Activated T-cell treated with anti-CD3 and anti-CD28 coated beads, Interleukin-2, amount 50 U/mL, for 72 hours (primary cell): ENCODE data around the gene FDX2. TPM values are rescaled to one million over a fixed set of nuclear protein-coding genes. Genes with fewer than 3 reads are reported as not detected.
A peak's percentile ranks its signal among the peaks of the same experiment; 100 is the strongest.

Experiments
- ATAC-seq, 2 donors: fragments of 150-1000 bp; cut with Tn5 transposase; replicated peaks in 1 of 2; 2 replicates each; pipeline ENCODE4 v1.10.0; 2021; ENCODE audit warnings: moderate library complexity in 2 of 2, mild to moderate bottlenecking in 1 of 2
- DNase-seq, 2 donors: peaks; one replicate each; pipeline ENCODE4 v3.0.0; 2021 to 2022; ENCODE audit warnings: mixed read lengths in 1 of 2
- H3K27ac Mint-ChIP-seq: one replicate; pipeline ENCODE4 v1.8.0; 2022; ENCODE audit warnings: mild to moderate bottlenecking, moderate library complexity, mixed read lengths
- H3K27me3 Mint-ChIP-seq: one replicate; pipeline ENCODE4 v1.8.0; 2022; ENCODE audit warnings: low read depth, mixed read lengths
- H3K36me3 Mint-ChIP-seq, 2 donors: one replicate each; pipeline ENCODE4 v1.8.0; 2022; ENCODE audit warnings: mixed read lengths in 2 of 2, mild to moderate bottlenecking in 1 of 2; ENCODE audit not compliant: insufficient read depth in 2 of 2
- H3K4me1 Mint-ChIP-seq: one replicate; pipeline ENCODE4 v1.8.0; 2022; ENCODE audit warnings: low read depth, mixed read lengths
- H3K4me3 Mint-ChIP-seq, 2 donors: one replicate each; pipeline ENCODE4 v1.8.0; 2022; ENCODE audit warnings: mild to moderate bottlenecking in 2 of 2, mixed read lengths in 2 of 2, moderate library complexity in 2 of 2
- H3K9me3 Mint-ChIP-seq, 2 donors: one replicate each; pipeline ENCODE4 v1.8.0; 2022; ENCODE audit warnings: mixed read lengths in 2 of 2
- total RNA-seq, 2 donors: library from RNA; stranded (reverse); gene quantifications; one replicate each; pipeline ENCODE4 v1.2.3, GENCODE V29; 2022

The FDX2 gene
- total RNA-seq, 2 donors from 2014 or later, result 13.0 to 16.3 TPM

DNA sequence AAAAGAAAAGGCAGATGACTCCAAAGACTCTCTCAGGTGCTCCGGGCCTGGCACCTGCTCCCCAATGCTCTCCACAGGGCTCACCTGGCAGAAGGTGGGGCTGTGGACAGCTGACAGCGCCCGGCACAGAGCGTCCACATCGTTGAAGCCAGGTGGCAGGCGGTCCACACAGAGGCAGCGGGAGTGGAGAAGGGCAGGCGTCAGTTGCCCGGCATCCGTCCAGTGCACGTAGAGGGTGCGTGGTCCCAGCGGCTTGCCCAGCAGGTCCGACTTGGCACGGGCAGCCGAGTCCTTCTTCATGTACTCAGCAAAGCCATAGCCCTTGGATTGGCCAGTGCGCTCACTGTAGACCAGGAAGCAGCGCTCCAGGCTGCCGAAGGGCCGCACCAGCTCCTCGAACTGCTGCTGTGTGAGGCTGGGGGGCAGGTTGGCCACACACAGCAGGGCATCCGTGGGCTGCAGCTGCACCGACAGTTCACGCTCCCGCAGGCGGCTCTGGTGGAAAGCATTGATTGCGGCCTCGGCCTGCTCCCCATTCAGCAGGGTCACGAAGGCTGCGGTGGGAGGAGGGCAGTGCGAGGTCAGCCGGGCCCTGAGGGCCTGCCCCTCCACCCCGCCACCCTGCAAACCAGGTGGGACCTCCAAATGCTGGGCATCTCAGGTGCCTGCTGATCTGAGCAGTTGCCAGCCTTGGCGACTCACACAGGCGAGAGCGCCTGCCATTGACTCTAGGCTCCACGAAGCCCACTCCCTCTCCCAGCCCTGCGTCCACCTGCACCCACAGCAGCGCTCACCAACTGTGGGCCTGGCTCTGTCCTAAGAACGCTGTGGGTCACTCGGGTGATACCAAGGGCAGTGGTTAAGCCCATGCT lies 13.0 kb upstream of the FDX2 start:
- H3K27ac Mint-ChIP-seq, result no peak overlapping the region
- H3K4me3 Mint-ChIP-seq, result no peak overlapping the region
- no peaks in the 10 kb centered on the region for H3K27me3 Mint-ChIP-seq
- ATAC-seq (no peak), DNase-seq (no peak)
- peaks cover 23% of the 10 kb centered on the region for H3K4me1 Mint-ChIP-seq
- no peaks in the 10 kb centered on the region for H3K9me3 Mint-ChIP-seq
- peaks cover 4 to 9% of the 10 kb centered on the region in 2 donors for H3K36me3 Mint-ChIP-seq

GRCh38 chr19:10327793-10328192 lies 12.0 kb upstream of the FDX2 start:
- no peak for DNase-seq
- Mint-ChIP-seq H3K36me3 (peaks cover 2 to 5% of the 10 kb centered on the region in 2 donors), H3K27me3 (no peaks in the 10 kb centered on the region), H3K9me3 (no peaks in the 10 kb centered on the region), H3K27ac (no peak overlapping the region), H3K4me3 (no peak overlapping the region), H3K4me1 (peaks cover 17% of the 10 kb centered on the region)
- ATAC-seq, result no peak

GRCh38 chr19:10325732-10326131 lies 9.9 kb upstream of the FDX2 start:
- peaks cover 6% of the 10 kb centered on the region for H3K4me1 Mint-ChIP-seq

DNA sequence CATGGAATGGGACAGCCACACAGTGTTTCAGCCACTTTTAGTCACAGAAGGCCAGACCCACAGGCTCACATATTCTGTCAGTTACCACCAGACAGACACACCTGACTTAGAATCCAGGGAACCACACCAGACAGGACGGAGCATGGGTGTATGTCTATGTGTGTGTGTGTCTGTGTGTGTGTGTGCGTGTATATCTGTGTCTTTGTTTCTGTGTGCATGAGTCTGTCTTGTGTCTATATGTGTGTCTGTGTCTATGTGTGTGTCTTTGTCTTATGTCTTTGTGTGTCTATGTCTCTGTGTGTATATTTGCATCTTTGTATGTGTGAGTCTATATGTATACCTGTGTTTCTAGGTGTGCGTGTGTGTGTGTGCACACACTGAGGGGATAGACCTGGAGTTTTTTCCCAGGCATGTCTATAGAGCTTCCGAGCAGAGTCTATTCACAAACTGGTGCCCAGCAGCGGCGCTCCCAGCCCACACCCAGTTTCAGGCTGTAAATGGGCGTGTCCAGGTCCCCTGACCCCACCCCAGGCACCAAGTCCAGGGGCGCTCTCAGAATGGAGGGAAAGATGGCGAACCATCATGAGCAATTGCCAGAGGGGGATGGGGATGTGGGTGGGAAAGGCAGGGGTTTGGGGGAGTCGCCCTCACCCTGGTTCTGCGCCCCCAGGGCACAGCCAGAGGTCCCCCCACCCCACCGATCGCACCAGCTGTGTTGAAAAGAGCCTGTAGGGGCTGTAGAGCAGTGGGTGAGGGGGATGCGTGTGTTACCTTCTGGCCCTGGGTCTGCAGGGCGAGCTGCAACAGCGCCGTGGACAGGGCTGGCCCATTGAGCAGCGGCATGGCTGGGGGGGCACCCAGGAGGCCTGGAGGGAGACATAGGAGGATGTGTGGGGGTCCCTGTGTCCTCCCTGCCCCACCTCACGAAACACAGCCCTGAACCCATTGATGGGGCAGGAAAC lies 6.3 kb upstream of the FDX2 start:
- ATAC-seq (no peak), DNase-seq (no peak)
- H3K4me1 Mint-ChIP-seq, result no peaks in the 10 kb centered on the region
- no peak overlapping the region for H3K27ac Mint-ChIP-seq
- H3K36me3 Mint-ChIP-seq, result peaks cover 6 to 7% of the 10 kb centered on the region in 2 donors
- H3K4me3 Mint-ChIP-seq, result no peak overlapping the region
- H3K9me3 Mint-ChIP-seq, result no peaks in the 10 kb centered on the region
- H3K27me3 Mint-ChIP-seq, result no peaks in the 10 kb centered on the region

More at GRCh38 chr19:10325732-10326131, 9.9 kb upstream of the FDX2 start:
- Mint-ChIP-seq H3K4me3 (no peak overlapping the region), H3K9me3 (no peaks in the 10 kb centered on the region), H3K27ac (no peak overlapping the region), H3K27me3 (no peaks in the 10 kb centered on the region), H3K36me3 (peaks cover 3 to 8% of the 10 kb centered on the region in 2 donors)
- ATAC-seq (no peak), DNase-seq (no peak)

DNA sequence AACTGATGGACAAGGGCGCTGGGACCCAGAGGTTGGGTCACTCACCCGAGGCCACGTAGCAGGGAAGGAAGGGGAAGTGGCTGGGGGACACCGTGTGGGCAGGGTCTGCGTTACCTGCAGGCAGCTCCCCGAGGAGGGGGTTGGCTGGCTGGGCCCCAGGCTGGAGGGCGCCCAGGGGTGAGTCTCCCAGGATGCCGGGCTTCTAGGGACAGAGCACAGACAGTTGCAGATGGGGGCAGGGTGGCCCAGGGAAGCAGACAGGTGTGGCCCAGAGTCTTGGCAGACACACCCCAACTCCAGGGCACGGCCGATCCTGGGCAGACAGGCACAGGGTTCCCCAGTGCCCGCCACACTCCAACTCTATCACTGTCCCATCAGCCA lies 5.6 kb upstream of the FDX2 start:
- H3K36me3 Mint-ChIP-seq, result peaks cover 6 to 7% of the 10 kb centered on the region in 2 donors
- ATAC-seq, result no peak
- no peaks in the 10 kb centered on the region for H3K9me3 Mint-ChIP-seq
- peaks cover 7% of the 10 kb centered on the region for H3K4me1 Mint-ChIP-seq
- no peak for DNase-seq
- no peaks in the 10 kb centered on the region for H3K27me3 Mint-ChIP-seq
- no peak overlapping the region for H3K27ac Mint-ChIP-seq
- no peak overlapping the region for H3K4me3 Mint-ChIP-seq

- no peak for ATAC-seq
- Mint-ChIP-seq H3K36me3 (peaks cover 6 to 9% of the 10 kb centered on the region in 2 donors), H3K4me3 (no peak overlapping the region), H3K4me1 (peaks cover 13% of the 10 kb centered on the region), H3K27me3 (no peaks in the 10 kb centered on the region), H3K9me3 (no peaks in the 10 kb centered on the region), H3K27ac (no peak overlapping the region)
- no peak for DNase-seq
Measured at GRCh38 chr19:10320602-10321416, 5.0 kb upstream of the FDX2 start.

- ATAC-seq, result no peak
- Mint-ChIP-seq H3K4me1 (peaks cover 27% of the 10 kb centered on the region), H3K27ac (no peak overlapping the region), H3K9me3 (no peaks in the 10 kb centered on the region), H3K4me3 (no peak overlapping the region), H3K36me3 (peaks cover 8 to 10% of the 10 kb centered on the region in 2 donors), H3K27me3 (no peaks in the 10 kb centered on the region)
- DNase-seq, result no peak
Measured at GRCh38 chr19:10318807-10319682, 3.2 kb upstream of the FDX2 start.

DNA sequence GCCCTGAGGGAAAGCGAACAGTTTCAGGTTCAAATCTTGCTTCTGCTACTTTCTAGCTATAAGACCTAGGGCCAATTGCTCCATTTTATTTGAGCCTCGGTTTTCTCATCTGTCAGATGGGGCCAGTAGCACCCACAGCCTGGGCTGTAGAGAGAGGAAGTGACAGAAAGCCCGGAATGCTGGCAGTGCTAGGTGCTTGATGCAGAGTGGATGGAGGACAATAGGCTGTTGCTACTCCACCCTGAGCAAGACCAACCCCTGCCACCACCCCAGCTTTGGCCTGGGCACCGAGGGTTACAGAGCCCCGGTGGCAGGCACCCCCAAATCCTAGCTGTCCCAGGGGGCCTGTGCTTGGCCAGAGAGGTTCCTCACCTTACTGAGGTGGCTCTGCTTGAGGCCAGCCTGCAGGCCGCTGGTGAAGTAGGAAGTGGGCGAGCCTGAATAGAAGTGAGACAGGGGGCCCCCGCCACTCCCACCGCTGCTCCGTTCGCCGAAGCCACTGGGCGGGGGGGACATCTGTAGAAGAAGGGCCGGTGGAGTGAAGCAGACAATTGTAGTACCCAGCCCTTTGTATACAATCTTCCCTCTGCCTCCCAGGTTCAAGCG lies 2.1 kb upstream of the FDX2 start:
- ATAC-seq, result no peak
- no peaks in the 10 kb centered on the region for H3K27me3 Mint-ChIP-seq
- no peak overlapping the region for H3K27ac Mint-ChIP-seq
- H3K36me3 Mint-ChIP-seq, result peaks cover 8 to 10% of the 10 kb centered on the region in 2 donors
- H3K9me3 Mint-ChIP-seq, result no peaks in the 10 kb centered on the region
- no peak overlapping the region for H3K4me3 Mint-ChIP-seq
- H3K4me1 Mint-ChIP-seq, result peaks cover 27% of the 10 kb centered on the region
- no peak for DNase-seq

GRCh38 chr19:10317045-10317856 lies 1.4 kb upstream of the FDX2 start:
- Mint-ChIP-seq H3K27me3 (no peaks in the 10 kb centered on the region), H3K36me3 (peaks cover 8 to 10% of the 10 kb centered on the region in 2 donors), H3K9me3 (no peaks in the 10 kb centered on the region), H3K27ac (no peak overlapping the region), H3K4me1 (peaks cover 27% of the 10 kb centered on the region), H3K4me3 (no peak overlapping the region)
- ATAC-seq (no peak), DNase-seq (no peak)

- Mint-ChIP-seq H3K9me3 (no peaks in the 10 kb centered on the region), H3K4me3 (peak overlapping the region; percentile 87 to 92), H3K27me3 (no peaks in the 10 kb centered on the region), H3K27ac (peak overlapping the region; percentile 47), H3K4me1 (peaks cover 27% of the 10 kb centered on the region), H3K36me3 (peaks cover 5 to 7% of the 10 kb centered on the region in 2 donors)
- ATAC-seq (no peak), DNase-seq (no peak)
Measured at GRCh38 chr19:10316229-10317044, 622 bp upstream of the FDX2 start.
